ENCODE data around the gene PTPN13.

PTPN13 gene, protein sequence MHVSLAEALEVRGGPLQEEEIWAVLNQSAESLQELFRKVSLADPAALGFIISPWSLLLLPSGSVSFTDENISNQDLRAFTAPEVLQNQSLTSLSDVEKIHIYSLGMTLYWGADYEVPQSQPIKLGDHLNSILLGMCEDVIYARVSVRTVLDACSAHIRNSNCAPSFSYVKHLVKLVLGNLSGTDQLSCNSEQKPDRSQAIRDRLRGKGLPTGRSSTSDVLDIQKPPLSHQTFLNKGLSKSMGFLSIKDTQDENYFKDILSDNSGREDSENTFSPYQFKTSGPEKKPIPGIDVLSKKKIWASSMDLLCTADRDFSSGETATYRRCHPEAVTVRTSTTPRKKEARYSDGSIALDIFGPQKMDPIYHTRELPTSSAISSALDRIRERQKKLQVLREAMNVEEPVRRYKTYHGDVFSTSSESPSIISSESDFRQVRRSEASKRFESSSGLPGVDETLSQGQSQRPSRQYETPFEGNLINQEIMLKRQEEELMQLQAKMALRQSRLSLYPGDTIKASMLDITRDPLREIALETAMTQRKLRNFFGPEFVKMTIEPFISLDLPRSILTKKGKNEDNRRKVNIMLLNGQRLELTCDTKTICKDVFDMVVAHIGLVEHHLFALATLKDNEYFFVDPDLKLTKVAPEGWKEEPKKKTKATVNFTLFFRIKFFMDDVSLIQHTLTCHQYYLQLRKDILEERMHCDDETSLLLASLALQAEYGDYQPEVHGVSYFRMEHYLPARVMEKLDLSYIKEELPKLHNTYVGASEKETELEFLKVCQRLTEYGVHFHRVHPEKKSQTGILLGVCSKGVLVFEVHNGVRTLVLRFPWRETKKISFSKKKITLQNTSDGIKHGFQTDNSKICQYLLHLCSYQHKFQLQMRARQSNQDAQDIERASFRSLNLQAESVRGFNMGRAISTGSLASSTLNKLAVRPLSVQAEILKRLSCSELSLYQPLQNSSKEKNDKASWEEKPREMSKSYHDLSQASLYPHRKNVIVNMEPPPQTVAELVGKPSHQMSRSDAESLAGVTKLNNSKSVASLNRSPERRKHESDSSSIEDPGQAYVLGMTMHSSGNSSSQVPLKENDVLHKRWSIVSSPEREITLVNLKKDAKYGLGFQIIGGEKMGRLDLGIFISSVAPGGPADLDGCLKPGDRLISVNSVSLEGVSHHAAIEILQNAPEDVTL (N-terminal part only)

GRCh38 chr4:86593688-86594558 lies at the start of gene PTPN13:
Gene PTPN13, plus strand, starts transcription at chr4:86594315. Its CDS starts 40,942 bp downstream, at chr4:86635257.
- Histone ChIP-seq H3K27ac (peak within 1 kb of the TSS; percentile 93), H3K4me1 (peaks cover 2% of the 10 kb centered on the region), H3K4me3 (ENCODE audit: low read depth, low read length) (peak within 1 kb of the TSS; percentile 83), H3K27me3 (ENCODE audit: control insufficient read depth, insufficient read depth, low read length) (no peaks in the 10 kb centered on the region), H2AFZ (peak within 1 kb of the TSS; percentile 91), H3K79me2 (peaks cover 6% of the 10 kb centered on the region), H3K4me2 (ENCODE audit: low read length) (peak within 1 kb of the TSS; percentile 76), H3K9ac (no peak within 1 kb of the TSS), H3K36me3 (ENCODE audit: control insufficient read depth, insufficient read depth, low read length) (no peaks in the 10 kb centered on the region), H3K9me3 (ENCODE audit: control insufficient read depth, low read length) (no peaks in the 10 kb centered on the region)
- TF ChIP-seq, protein P1, sequence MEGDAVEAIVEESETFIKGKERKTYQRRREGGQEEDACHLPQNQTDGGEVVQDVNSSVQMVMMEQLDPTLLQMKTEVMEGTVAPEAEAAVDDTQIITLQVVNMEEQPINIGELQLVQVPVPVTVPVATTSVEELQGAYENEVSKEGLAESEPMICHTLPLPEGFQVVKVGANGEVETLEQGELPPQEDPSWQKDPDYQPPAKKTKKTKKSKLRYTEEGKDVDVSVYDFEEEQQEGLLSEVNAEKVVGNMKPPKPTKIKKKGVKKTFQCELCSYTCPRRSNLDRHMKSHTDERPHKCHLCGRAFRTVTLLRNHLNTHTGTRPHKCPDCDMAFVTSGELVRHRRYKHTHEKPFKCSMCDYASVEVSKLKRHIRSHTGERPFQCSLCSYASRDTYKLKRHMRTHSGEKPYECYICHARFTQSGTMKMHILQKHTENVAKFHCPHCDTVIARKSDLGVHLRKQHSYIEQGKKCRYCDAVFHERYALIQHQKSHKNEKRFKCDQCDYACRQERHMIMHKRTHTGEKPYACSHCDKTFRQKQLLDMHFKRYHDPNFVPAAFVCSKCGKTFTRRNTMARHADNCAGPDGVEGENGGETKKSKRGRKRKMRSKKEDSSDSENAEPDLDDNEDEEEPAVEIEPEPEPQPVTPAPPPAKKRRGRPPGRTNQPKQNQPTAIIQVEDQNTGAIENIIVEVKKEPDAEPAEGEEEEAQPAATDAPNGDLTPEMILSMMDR (IDR thresholded peaks at IDR 0.05): no peak

GRCh38 chr4:86547140-86547539 lies 47.0 kb upstream of the PTPN13 start:
- TF ChIP-seq, protein P1 (IDR thresholded peaks at IDR 0.05): no peak
- Histone ChIP-seq H3K79me2 (no peaks in the 10 kb centered on the region), H3K4me3 (ENCODE audit: low read depth, low read length) (no peak overlapping the region), H3K27ac (no peak overlapping the region), H3K4me1 (no peaks in the 10 kb centered on the region), H3K27me3 (ENCODE audit: control insufficient read depth, insufficient read depth, low read length) (no peaks in the 10 kb centered on the region), H3K4me2 (ENCODE audit: low read length) (no peak overlapping the region), H3K9me3 (ENCODE audit: control insufficient read depth, low read length) (no peaks in the 10 kb centered on the region), H3K36me3 (ENCODE audit: control insufficient read depth, insufficient read depth, low read length) (no peaks in the 10 kb centered on the region), H3K9ac (no peak overlapping the region), H2AFZ (no peak overlapping the region)

DNA sequence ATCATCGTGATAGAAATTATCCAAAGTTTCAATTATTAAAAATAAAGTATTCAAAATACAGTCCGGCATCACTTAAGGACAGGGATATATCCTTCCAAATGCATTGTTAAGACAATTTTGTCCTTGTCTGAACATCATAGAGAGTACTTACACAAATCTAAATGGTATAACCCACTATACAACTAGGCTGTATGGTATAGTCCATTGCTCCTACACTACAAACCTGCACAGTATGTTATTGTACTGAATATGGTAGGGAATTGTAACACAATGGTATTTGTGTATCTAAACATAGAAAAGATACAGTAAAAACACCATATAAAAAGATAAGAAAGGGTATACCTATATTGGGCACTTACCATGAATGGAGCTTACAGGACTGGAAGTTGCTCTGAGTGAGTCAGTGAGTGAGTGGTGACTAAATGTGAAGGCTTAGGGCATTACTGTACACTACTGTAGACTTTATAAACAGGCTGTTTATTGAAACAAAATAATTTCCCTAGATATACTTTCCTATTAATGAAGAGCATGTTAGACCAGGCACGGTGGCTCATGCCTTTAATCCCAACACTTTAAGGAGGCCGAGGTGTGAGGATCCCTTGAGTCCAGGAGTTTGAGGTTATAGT lies 44.8 kb upstream of the PTPN13 start:
- H3K79me2 ChIP-seq: no peaks in the 10 kb centered on the region
- H3K4me2 ChIP-seq (ENCODE audit: low read length): no peak overlapping the region
- H3K4me3 ChIP-seq (ENCODE audit: low read depth, low read length): no peak overlapping the region
- no peak overlapping the region for H2AFZ ChIP-seq
- no peak overlapping the region for H3K27ac ChIP-seq
- no peaks in the 10 kb centered on the region for H3K9me3 ChIP-seq (ENCODE audit: control insufficient read depth, low read length)
- H3K36me3 ChIP-seq (ENCODE audit: control insufficient read depth, insufficient read depth, low read length): no peaks in the 10 kb centered on the region
- TF ChIP-seq, protein P1 (IDR thresholded peaks at IDR 0.05): no peak
- H3K27me3 ChIP-seq (ENCODE audit: control insufficient read depth, insufficient read depth, low read length): no peaks in the 10 kb centered on the region
- no peak overlapping the region for H3K9ac ChIP-seq
- no peaks in the 10 kb centered on the region for H3K4me1 ChIP-seq

GRCh38 chr4:86551387-86551786 lies 42.7 kb upstream of the PTPN13 start:
- Histone ChIP-seq H3K4me2 (ENCODE audit: low read length) (no peak overlapping the region), H3K9ac (no peak overlapping the region), H3K27me3 (ENCODE audit: control insufficient read depth, insufficient read depth, low read length) (no peaks in the 10 kb centered on the region), H3K36me3 (ENCODE audit: control insufficient read depth, insufficient read depth, low read length) (no peaks in the 10 kb centered on the region), H2AFZ (no peak overlapping the region), H3K27ac (no peak overlapping the region), H3K79me2 (peaks cover 2% of the 10 kb centered on the region), H3K9me3 (ENCODE audit: control insufficient read depth, low read length) (no peaks in the 10 kb centered on the region), H3K4me3 (ENCODE audit: low read depth, low read length) (no peak overlapping the region), H3K4me1 (no peaks in the 10 kb centered on the region)
- TF ChIP-seq, protein P1 (IDR thresholded peaks at IDR 0.05): no peak
